GM12891 (cell line): ENCODE results near the gene SDHA.

Source experiments
- PAX5 ChIP-seq: IDR thresholded peaks from 2 replicates; pipeline ENCODE4 v1.6.1; 2011; ENCODE audit warnings: low read length, moderate library complexity, mild to moderate bottlenecking; ENCODE audit not compliant: insufficient read depth, severe bottlenecking
- POLR2A ChIP-seq: IDR thresholded peaks from 2 replicates; pipeline ENCODE4 v1.6.1; 2011; ENCODE audit warnings: low read depth, low read length, control low read depth
- POLR2AphosphoS5 ChIP-seq: IDR thresholded peaks from 2 replicates; pipeline ENCODE4 v1.6.1; 2011; ENCODE audit warnings: low read depth, low read length, control low read depth
- POU2F2 ChIP-seq: IDR thresholded peaks from 2 replicates; pipeline ENCODE4 v1.6.1; 2011; ENCODE audit warnings: low read depth, mild to moderate bottlenecking, control low read depth, low read length, moderate library complexity
- TAF1 ChIP-seq: IDR thresholded peaks from 2 replicates; pipeline ENCODE4 v1.6.1; 2011; ENCODE audit warnings: low read depth, low read length, control low read depth

GRCh38 chr5:185095-186070 is 32.7 kb upstream of the SDHA start:
- no peak for TF ChIP-seq POLR2AphosphoS5
- TF ChIP-seq POLR2A, result no peak
- no peak for TF ChIP-seq TAF1
- TF ChIP-seq POU2F2, result no peak
- TF ChIP-seq PAX5, result no peak
